Measurements from ENCODE around the gene KLHL15. TPM values are rescaled to one million over a fixed set of nuclear protein-coding genes. Genes with fewer than 3 reads are reported as not detected.

KLHL15 gene
- total and polyA plus RNA-seq, 12 donors = 1.2 to 7.9 (median 7.3) TPM

DNA sequence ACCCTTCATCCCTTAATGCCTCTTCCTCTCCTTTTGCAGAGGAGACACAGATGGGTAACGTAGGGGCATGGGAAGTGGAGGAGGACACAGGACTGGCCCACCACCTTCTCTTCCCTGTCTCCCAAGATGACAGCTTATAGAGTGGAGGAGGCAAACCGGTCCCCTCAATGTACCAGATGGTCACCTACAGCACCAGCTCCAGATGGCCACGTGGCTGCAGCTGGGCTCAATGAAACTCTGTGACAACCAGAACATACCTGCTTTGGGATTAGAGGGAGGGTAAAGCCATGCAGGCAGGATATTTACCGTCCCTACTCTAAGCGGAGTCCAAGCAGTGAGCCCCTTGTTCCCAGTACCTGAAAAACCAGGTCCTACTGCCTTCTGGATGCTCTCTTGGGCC lies 7.5 kb upstream of the KLHL15 start:
- intact Hi-C loops (cut with DNase I) = no loop called here
- Histone ChIP-seq H3K4me1 (no peaks in the 10 kb centered on the region), H3K27me3 (peaks cover 0 to 92% (median 0%) of the 10 kb centered on the region in 7 donors), H3K27ac (no peak overlapping the region), H3K36me3 (no peaks in the 10 kb centered on the region), H3K9me3 (no peaks in the 10 kb centered on the region), H3K4me3 (no peak overlapping the region)
- 71 to 84% methylated on average over 5 of the region's 5 CpGs for WGBS, 2 donors
- TF ChIP-seq, protein P1, sequence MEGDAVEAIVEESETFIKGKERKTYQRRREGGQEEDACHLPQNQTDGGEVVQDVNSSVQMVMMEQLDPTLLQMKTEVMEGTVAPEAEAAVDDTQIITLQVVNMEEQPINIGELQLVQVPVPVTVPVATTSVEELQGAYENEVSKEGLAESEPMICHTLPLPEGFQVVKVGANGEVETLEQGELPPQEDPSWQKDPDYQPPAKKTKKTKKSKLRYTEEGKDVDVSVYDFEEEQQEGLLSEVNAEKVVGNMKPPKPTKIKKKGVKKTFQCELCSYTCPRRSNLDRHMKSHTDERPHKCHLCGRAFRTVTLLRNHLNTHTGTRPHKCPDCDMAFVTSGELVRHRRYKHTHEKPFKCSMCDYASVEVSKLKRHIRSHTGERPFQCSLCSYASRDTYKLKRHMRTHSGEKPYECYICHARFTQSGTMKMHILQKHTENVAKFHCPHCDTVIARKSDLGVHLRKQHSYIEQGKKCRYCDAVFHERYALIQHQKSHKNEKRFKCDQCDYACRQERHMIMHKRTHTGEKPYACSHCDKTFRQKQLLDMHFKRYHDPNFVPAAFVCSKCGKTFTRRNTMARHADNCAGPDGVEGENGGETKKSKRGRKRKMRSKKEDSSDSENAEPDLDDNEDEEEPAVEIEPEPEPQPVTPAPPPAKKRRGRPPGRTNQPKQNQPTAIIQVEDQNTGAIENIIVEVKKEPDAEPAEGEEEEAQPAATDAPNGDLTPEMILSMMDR (IDR thresholded peaks at IDR 0.05) = no peak
- ATAC-seq (no peak), DNase-seq (no peak)

DNA sequence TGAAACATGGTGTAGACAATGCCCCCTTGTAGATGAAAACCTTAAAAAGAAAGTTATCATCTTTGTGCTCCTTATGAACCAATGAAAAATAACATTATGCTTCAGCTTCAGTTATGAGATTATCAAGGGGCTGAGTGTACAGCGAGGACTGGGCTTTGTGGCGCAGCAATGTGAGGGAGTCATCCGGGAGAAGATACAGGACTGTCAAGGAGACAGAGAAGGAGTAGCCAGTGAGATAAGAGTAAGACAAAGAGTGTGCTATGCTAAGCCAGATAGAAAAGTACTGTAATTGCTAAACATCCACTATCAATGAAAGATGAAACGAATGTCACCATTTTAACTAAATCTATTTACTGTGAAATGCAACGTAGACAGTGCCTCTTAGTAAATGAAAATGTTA lies 3.6 kb upstream of the KLHL15 start:
- DNase-seq (no peak), ATAC-seq (no peak)
- H3K27ac ChIP-seq = no peak overlapping the region
- no peaks in the 10 kb centered on the region for H3K4me1 ChIP-seq
- H3K4me3 ChIP-seq = no peak overlapping the region
- H3K9me3 ChIP-seq = no peaks in the 10 kb centered on the region
- no peaks in the 10 kb centered on the region for H3K36me3 ChIP-seq
- TF ChIP-seq, protein P1 (IDR thresholded peaks at IDR 0.05) = no peak
- H3K27me3 ChIP-seq = peaks cover 0 to 94% (median 0%) of the 10 kb centered on the region in 7 donors
- 60 to 63% methylated on average over 5 of the region's 5 CpGs for WGBS, 2 donors
- intact Hi-C loops (cut with DNase I) = no loop called here

DNA sequence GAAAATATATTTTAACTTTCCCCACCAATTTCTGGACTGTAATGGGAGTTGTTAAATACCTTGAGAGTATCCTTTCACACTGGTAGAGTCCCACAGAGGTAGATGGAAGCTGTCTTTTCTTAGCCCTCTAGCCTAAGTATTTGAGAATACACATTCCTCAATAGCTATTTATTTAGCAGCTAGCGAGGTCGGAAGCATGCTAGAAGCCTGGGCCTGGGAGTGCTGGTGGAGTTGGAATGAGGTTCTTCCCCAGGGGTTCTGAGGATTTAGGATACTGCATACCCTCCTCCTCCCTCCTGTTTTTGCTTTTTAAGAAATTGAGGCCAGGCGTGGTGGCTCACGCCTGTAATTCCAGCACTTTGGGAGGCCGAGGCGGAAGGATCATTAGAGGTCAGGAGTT lies 999 bp upstream of the KLHL15 start:
- DNase-seq (no peak), ATAC-seq (no peak)
- H3K36me3 ChIP-seq = no peaks in the 10 kb centered on the region
- peaks cover 0 to 8% (median 0%) of the 10 kb centered on the region in 9 donors for H3K4me1 ChIP-seq
- 95 to 96% methylated on average over 6 of the region's 6 CpGs for WGBS, 2 donors
- no peaks in the 10 kb centered on the region for H3K9me3 ChIP-seq
- no peak overlapping the region for H3K27ac ChIP-seq
- intact Hi-C loops (cut with DNase I) = loop anchor here in 5 of 10 donors (5.0 to 10.0 kb wide), 3 partner anchors 113 to 123 kb away; partner anchors contain the start of genes APOO (in 4 of the 5) and CXorf58 (in 4 of the 5)
- no peak overlapping the region for H3K4me3 ChIP-seq
- TF ChIP-seq, protein P1 (IDR thresholded peaks at IDR 0.05) = no peak
- peaks cover 0 to 87% (median 0%) of the 10 kb centered on the region in 7 donors for H3K27me3 ChIP-seq

DNA sequence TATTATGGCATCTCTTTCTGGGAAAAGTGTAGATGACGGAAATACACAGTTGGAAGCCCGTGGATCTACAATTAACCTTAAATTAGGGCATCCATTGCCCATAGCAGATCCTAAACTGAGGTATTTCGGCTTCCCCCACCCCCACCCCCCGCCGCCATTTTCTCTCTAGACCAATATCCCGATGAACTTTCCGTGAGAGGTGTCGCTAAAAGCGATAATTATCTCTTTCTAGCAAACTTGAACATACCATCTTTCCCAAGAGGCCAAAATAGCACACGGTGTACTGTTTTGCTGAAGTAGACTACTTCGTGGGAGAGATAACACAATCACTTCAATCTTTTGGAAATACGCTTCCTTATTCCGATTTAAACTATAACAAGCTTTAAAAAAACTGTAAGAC lies 554 bp downstream of the KLHL15 start:
- Histone ChIP-seq H3K9me3 (no peaks in the 10 kb centered on the region), H3K4me1 (peaks cover 0 to 9% (median 0%) of the 10 kb centered on the region in 9 donors), H3K27ac (peak overlapping the region in 9 of 10 donors; percentile 93 to 97 (median 96)), H3K36me3 (no peaks in the 10 kb centered on the region), H3K27me3 (peaks cover 0 to 88% (median 0%) of the 10 kb centered on the region in 7 donors), H3K4me3 (peak overlapping the region; percentile 41 to 94 (median 80))
- DNase-seq = no peak
- TF ChIP-seq, protein P1 (IDR thresholded peaks at IDR 0.05) = no peak
- 5 to 12% methylated on average over 13 of the region's 13 CpGs for WGBS, 2 donors
- intact Hi-C loops (cut with DNase I) = loop anchor here in 5 of 10 donors (5.0 to 10.0 kb wide), 3 partner anchors 112 to 122 kb away; partner anchors contain the start of genes APOO (in 4 of the 5) and CXorf58 (in 4 of the 5)
- no peak for ATAC-seq

All from heart right ventricle (tissue), 16 donors.